ENCODE data around the gene BEND7.
A peak's percentile ranks its signal among the peaks of the same experiment; 100 is the strongest.
"Not testable (repeated sequence)": the region's sequence is repeated elsewhere in the genome, so short reads cannot be mapped to it uniquely, and the experiment has no call there.

The BEND7 gene

DNA sequence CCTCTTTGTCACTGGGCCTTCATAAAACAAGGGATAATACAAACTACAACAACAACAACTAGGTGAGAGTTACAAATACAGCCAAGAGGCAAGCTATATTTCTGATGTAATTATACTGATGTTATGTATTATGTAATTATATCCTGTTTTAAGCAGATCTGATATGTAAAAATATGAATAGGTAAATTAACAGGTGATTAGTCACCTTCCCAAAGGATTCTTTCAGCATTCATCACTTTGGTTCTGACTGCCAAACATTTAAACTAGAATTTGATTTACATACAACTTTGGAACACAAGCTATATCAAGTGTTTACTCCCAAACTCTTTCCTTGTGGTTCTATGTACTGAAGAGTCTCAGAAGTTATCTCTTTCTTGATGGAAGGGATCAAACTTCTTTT is 53.7 kb downstream of the BEND7 start:
- DNase-seq = no peak

DNA sequence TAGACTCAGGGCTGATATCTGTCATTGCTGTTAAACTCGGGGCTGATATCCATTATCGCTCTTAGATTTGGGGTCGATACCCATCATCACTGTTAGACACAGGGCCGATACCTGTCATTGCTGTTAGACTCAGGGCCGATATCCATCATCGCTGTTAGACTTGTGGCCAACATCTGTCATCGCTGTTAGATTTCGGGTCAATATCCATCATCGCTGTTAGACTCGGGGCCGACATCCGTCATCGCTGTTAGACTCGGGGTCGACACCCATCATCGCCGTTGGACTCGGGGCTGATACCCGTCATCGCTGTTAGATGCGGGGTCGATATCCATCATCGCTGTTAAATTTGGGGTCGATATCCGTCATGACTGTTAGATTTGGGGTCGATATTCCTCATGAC is 54.8 kb downstream of the BEND7 start:
- no peak for DNase-seq

GRCh38 chr10:13472359-13472758 is 56.5 kb downstream of the BEND7 start:
- no peak for DNase-seq

GRCh38 chr10:13470270-13470669 is 58.5 kb downstream of the BEND7 start:
- no peak for DNase-seq

GRCh38 chr10:13462551-13462950 is 66.3 kb downstream of the BEND7 start:
- no peak for DNase-seq

DNA sequence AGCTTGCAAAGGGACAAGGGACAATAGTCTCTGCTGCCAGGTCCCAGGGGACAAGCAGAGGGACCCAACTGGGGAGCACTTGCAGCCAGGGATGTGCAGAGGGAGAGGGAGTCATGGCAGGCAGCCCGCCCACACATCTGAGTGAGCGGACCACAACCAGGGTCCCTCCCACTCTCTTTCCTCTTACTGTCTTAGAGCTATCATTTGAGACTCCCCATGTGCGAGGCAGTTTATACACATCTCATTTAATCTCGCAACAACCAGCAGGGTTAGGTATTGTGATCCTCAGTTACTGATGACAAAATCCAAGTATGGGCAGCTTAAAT is 70.2 kb downstream of the BEND7 start:
- DNase-seq = no peak

DNA sequence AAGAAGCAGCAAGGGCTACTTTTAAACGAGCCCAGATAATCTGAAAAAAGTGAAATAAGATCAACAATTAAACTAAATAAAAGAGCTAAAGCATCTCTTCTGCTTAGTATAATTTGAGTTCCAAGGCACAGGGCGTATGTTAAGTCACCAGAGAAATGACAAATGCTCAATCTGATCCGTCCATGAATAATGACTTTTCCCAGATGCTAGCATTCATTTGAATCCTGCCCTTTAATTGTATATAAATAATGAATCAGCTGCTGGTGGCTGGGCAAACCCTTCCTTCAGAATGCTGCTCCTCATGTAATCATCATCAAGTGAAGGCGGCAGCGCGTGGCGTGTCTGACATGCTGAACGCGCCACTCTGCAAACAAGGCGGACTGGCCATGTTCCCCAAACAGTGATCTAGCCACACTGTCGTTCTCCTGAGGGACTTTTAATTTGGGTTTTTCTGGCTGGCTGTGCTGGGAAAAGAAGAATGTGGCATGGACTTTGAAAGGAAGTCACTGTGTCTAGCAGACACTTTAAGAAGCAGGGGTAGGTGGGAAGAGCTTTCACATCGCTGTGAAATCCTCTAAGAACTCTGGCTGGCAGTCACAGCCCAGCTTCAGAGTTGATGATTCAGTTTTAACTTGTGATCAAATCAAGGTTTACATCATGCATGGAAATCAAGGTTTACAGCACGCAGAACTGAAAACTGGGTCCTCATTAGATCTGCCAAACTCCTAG is 70.7 kb downstream of the BEND7 start:
- DNase-seq = no peak

- DNase-seq = no peak
Measured at GRCh38 chr10:13453896-13454295, 74.9 kb downstream of the BEND7 start.

DNA sequence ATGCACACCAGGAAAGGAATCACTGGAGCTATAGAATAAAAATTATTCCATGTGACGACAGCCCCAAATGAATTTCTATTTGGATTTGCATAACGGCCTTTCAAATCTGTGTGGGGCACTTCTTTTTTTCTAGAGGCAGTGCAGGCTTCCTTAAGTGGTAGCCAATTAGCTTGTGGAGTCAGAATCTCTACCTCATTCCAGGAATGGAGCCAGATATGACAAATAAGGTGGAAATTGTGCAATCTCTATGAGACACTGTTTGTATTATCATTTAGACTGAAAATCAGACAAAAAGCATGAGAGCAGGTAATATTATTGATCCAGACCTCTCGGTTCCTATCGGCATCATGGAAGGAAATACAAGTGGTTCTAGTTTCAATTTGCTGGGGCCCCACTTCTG is 78.7 kb downstream of the BEND7 start:
- no peak for DNase-seq

- DNase-seq = no peak
Measured at GRCh38 chr10:13449296-13449695, 79.5 kb downstream of the BEND7 start.

DNA sequence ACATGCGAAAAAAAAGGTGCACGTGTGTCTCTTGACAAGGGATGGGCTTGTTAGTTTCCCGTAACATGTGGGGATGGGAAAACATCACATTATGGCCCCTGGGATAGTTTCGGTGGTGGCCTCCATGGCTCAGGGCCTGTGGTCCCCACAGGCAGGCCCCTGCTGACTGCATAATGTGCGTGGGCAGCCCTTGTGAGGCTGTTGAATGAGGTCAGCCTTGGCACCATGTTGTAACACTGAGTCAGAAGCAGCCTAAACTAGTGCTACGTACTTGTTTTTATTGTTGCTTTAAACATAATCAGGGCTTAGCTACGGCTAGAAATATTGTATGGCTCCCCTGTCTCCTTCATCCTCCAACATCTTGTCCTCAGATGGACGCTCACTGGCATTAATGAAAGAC is 80.6 kb downstream of the BEND7 start:
- DNase-seq = no peak

DNA sequence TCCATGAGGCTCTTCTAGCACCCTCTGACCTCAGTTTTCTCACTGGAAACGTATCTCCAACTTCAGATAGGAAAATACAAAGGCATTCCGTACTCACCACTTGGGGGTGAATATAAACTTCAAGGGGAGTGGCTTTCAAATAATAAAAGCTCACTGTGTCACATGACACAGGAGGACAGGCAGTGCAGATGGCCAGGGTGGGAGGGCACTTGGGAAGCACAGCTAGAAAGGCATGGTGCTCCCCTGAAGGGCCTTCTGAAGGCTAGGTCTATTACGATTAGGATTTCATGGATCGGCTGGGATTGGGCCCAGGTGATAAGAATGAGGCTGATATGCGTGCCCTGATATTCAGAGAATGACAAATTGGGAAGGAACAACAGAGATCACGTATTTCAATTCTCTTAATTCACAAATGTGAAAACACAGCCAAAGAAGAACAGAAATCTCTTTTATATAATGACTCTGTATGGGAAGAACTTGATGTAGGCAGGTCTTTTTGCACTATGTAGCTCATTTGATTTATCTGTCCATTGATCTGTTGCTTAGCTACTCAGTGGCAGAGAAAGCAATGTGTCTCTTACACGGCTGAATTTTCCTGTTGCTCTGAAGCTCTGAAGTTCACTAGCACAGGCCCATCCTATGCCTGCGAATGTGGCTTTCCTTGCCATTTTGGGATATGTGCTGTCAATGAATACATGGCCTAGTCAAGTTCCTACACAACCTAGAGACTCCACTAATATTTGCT is 83.0 kb downstream of the BEND7 start:
- DNase-seq = no peak

- DNase-seq = no peak
Measured at GRCh38 chr10:13441476-13441875, 87.3 kb downstream of the BEND7 start.

DNA sequence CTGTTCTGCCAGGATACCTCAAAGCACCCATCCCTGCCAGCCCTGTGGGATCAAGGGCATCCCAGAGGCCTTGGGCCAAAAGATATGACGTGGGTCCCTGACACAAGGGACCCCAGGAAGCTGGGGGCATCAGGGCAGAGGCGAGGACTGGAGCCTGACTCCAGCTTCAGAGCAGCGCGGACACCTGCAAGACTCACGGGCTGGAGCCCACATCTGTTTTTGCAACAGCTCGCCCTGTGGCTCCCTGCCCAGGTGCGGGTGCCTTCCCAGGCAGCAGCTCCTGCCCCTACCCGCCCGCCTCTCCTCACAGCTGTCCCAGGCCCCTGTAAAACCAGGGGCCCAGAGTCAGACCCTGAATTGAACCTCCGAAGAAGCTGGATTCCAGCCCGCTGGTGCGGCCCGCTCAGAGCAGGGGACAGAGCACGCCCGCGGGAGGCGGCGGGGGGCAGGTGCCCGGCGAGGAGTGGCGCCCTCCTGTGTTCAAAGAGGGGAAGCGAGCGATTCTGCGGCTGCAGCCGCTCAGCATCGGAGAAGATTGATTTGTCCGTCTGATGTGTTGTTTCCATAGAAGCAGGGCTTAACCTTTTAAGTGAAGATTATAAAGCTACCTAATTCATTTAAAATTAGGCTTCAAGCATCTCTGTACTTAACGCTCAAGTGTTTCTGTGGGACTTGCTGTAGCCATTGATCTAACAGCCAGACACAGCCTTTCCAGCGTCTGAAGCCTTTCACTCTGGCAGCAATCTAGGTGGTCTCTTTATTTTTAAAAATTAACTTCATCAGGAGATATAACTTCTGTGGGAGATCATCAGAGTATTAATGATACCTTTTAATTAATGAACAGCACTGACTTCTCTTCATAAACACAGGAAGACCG is 88.4 kb downstream of the BEND7 start:
- peak; percentile 46 for DNase-seq

- no peak for DNase-seq
Measured at GRCh38 chr10:13439313-13440184, 89.3 kb downstream of the BEND7 start.

GRCh38 chr10:13437026-13437555 is 91.7 kb downstream of the BEND7 start:
- DNase-seq = no peak

DNA sequence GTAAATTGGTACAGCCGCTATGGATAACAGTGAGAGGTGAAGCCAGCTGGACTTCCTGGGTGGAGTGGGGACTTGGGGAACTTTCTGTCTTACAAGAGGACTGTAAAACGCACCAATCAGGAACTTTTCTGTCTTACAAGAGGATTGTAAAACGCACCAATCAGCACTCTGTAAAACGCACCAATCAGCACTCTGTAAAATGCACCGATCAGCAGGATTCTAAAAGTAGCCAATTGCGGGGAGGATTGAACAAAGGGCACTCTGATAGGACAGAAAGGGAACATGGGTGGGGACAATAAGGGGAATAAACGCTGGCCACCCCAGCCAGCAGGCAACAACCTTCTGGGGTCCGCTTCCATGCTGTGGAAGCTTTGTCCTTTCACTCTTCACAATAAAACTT is 100.9 kb downstream of the BEND7 start:
- DNase-seq = not testable (repeated sequence)

- DNase-seq = no peak
Measured at GRCh38 chr10:13425397-13425796, 103.4 kb downstream of the BEND7 start.

DNA sequence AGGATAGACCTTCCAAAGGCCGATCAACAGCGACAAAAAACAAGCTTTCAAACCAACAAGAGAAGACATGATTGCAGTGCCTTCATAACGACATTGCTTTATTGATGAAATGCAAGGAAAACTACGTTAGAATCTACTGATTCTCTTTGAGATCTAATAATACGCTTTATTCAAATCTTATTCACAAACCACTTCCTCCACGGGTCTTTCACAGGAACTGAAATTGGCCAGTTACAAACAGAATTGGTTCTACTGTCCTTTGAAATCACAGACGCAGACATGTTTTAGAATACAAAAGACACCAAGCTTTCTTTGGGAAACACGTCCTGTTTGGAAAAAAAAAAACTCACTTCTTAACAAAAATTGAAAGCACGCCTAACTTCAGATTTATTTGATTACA is 106.0 kb downstream of the BEND7 start:
- DNase-seq = no peak

- DNase-seq = no peak
Measured at GRCh38 chr10:13421382-13421917, 107.4 kb downstream of the BEND7 start.

GRCh38 chr10:13420532-13421307 is 108.1 kb downstream of the BEND7 start:
- DNase-seq = no peak
